GM19193 (cell line): Measurements from ENCODE around the gene TOLLIP.

Experiments
- POLR2A ChIP-seq: IDR thresholded peaks from 4 replicates; pipeline ENCODE4 v1.6.1; 2011; ENCODE audit not compliant: insufficient read depth, insufficient read length; ENCODE audit errors: extremely low read depth

TOLLIP gene

GRCh38 chr11:1283906-1284305, 25.5 kb downstream of the TOLLIP start:
- no peak for TF ChIP-seq POLR2A

- TF ChIP-seq POLR2A, result no peak
Observed at GRCh38 chr11:1283091-1283511, 26.3 kb downstream of the TOLLIP start.

- TF ChIP-seq POLR2A, result no peak
Observed at GRCh38 chr11:1281974-1282365, 27.5 kb downstream of the TOLLIP start.

GRCh38 chr11:1281326-1281973, 28.0 kb downstream of the TOLLIP start:
- TF ChIP-seq POLR2A, result no peak

- no peak for TF ChIP-seq POLR2A
Observed at GRCh38 chr11:1280116-1281035, 29.1 kb downstream of the TOLLIP start.

- no peak for TF ChIP-seq POLR2A
Observed at GRCh38 chr11:1279674-1280055, 29.8 kb downstream of the TOLLIP start.

GRCh38 chr11:1278766-1279673, 30.4 kb downstream of the TOLLIP start:
- no peak for TF ChIP-seq POLR2A

- no peak for TF ChIP-seq POLR2A
Observed at GRCh38 chr11:1277936-1278512, 31.4 kb downstream of the TOLLIP start.

GRCh38 chr11:1276866-1277615, 32.4 kb downstream of the TOLLIP start:
- no peak for TF ChIP-seq POLR2A

- no peak for TF ChIP-seq POLR2A
Observed at GRCh38 chr11:1276041-1276790, 33.2 kb downstream of the TOLLIP start.

GRCh38 chr11:1275021-1275420, 34.4 kb downstream of the TOLLIP start:
- no peak for TF ChIP-seq POLR2A

GRCh38 chr11:1274501-1274900, 34.9 kb downstream of the TOLLIP start:
- TF ChIP-seq POLR2A, result no peak

GRCh38 chr11:1272531-1272930, 36.9 kb downstream of the TOLLIP start:
- TF ChIP-seq POLR2A, result no peak
